Upper lobe of right lung (tissue), 1 donor: ENCODE measurements around the gene BCL11A. TPM values are rescaled to one million over a fixed set of nuclear protein-coding genes. Genes with fewer than 3 reads are reported as not detected.

Experiments used
- ATAC-seq: fragments of 200-7000 bp; cut with Tn5 transposase; one replicate; pipeline ENCODE4 v1.9.1; 2020; ENCODE audit warnings: mild to moderate bottlenecking, moderate library complexity
- DNase-seq: peaks from one replicate; pipeline ENCODE4 v3.0.0-alpha.2; 2020
- H3K27ac ChIP-seq: fragments of 200-600 bp; one replicate; pipeline ENCODE4 v1.8.0; 2022
- H3K27me3 ChIP-seq: fragments of 200-600 bp; one replicate; pipeline ENCODE4 v1.8.0; 2022; ENCODE audit warnings: mild to moderate bottlenecking
- H3K36me3 ChIP-seq: fragments of 200-600 bp; one replicate; pipeline ENCODE4 v1.8.0; 2022
- H3K4me1 ChIP-seq: fragments of 200-600 bp; one replicate; pipeline ENCODE4 v1.8.0; 2022
- H3K4me3 ChIP-seq: fragments of 200-600 bp; one replicate; pipeline ENCODE4 v1.8.0; 2022; ENCODE audit warnings: mild to moderate bottlenecking
- H3K9me3 ChIP-seq: fragments of 200-600 bp; one replicate; pipeline ENCODE4 v1.8.0; 2022
- intact Hi-C: fragments of 100-400 bp; cut with DNase I; formaldehyde crosslinking; loops from one replicate; pipeline ENCODE4 v1.11.0; 2022
- total RNA-seq: library from RNA; stranded (reverse); fragmentation: NEBNext Ultra II Directional; extraction: Animal tissue kit (Norgen Biotek cat#: 25700); gene quantifications from one replicate; pipeline ENCODE4 v1.2.1, GENCODE V29; 2021
- TF ChIP-seq, protein P1 (sequence below): fragments of 200-600 bp; IDR thresholded peaks from one replicate; pipeline ENCODE4 v1.8.0; 2022; ENCODE audit warnings: antibody characterized with exemption
- donor health status: DM: no; HTN: yes; CAD: no; lungs with severe emphysema.

Gene BCL11A
- total RNA-seq, 1 donor from 2014 or later: 10.3 TPM

DNA sequence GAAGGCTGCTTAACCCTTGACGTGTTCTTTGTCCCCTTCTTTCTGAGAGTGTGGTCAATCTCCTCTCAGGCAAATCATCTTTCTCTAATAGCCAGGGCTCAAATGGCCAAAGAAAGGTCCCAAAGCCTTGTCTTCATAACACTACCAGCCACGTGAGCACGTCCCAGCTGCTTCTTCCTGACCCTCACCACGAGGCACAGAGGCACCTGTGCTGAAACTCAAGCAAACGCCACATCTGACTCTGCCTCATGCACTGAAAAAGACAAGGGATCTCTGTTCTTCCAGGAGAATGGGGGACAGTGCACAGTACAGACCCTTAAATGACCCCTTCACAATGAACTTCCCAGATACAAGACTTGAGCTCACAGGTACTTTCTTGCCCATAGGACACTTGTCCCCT is 31.8 kb downstream of the BCL11A start:
- Histone ChIP-seq H3K27ac (no peak overlapping the region), H3K4me3 (no peak overlapping the region), H3K4me1 (no peaks in the 10 kb centered on the region), H3K36me3 (no peaks in the 10 kb centered on the region), H3K27me3 (no peaks in the 10 kb centered on the region), H3K9me3 (no peaks in the 10 kb centered on the region)
- DNase-seq (no peak), ATAC-seq (no peak)
- TF ChIP-seq, protein P1, sequence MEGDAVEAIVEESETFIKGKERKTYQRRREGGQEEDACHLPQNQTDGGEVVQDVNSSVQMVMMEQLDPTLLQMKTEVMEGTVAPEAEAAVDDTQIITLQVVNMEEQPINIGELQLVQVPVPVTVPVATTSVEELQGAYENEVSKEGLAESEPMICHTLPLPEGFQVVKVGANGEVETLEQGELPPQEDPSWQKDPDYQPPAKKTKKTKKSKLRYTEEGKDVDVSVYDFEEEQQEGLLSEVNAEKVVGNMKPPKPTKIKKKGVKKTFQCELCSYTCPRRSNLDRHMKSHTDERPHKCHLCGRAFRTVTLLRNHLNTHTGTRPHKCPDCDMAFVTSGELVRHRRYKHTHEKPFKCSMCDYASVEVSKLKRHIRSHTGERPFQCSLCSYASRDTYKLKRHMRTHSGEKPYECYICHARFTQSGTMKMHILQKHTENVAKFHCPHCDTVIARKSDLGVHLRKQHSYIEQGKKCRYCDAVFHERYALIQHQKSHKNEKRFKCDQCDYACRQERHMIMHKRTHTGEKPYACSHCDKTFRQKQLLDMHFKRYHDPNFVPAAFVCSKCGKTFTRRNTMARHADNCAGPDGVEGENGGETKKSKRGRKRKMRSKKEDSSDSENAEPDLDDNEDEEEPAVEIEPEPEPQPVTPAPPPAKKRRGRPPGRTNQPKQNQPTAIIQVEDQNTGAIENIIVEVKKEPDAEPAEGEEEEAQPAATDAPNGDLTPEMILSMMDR: no peak
- intact Hi-C loops: no loop called here

DNA sequence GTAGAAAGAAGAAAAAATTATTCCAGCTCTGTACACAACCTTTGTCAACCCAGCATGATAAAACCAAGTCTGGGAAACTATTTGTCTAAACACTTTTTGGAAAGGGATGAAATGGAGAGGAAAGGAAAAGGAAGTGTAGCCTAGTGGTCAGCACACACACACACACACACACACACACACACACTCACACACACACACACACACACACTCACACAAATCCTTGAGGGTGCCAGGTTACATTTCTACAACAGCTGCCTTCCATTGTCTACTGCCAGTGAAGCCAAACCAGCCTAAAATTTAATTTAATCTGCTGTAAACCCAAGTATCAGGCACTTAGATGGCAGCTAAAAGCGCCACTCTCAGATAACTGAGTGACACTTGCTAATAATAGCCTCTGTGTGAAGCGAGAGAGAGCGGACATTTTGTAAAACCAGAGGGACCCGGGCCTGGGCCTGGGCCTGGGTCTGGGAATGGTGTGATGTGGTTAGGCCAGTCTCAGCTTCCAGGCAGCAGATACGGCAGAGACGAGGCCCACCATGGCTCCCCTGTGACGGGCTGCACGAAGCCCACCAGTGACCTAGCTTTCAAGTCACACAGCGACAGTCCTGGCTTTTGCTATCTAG is 32.4 kb downstream of the BCL11A start:
- Histone ChIP-seq H3K27ac (no peak overlapping the region), H3K36me3 (no peaks in the 10 kb centered on the region), H3K4me1 (peaks cover 5% of the 10 kb centered on the region), H3K27me3 (no peaks in the 10 kb centered on the region), H3K4me3 (no peak overlapping the region), H3K9me3 (no peaks in the 10 kb centered on the region)
- no peak for DNase-seq
- ATAC-seq: no peak
- TF ChIP-seq, protein P1: no peak
- intact Hi-C loops: no loop called here

DNA sequence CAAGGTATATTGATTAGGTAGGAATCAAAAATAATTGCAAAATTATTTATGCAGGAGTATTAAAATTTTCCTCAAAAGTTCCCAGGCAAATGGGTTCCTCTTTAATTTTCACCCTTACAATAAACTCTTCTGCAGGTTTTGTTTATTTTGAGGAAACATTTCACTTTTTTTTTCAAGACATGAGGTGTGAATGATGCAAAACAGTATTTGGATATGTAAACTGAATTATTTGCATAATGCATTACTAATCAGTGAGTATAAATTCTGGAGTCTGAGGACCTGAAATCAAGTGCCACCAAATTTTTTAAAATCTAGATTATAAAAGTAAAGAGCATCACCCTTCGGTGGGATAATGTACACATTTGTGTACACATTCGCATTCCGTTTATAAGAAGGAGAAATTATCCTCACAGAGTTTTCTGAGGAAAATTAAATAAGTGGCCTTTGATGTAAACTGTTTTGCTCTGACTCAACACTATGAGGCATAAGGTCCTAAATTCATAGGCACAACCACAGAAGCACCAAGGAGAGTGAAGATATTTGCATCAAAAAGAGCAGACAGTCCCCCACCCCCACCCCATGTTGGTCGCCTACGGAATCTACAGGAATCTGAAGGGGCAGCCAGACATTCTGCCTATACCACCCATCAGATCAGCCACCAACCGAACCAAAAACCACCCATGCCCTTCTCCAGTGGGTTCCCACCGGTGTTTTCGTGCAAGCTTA is 33.1 kb downstream of the BCL11A start:
- no peaks in the 10 kb centered on the region for H3K27me3 ChIP-seq
- no peak overlapping the region for H3K27ac ChIP-seq
- no peak for DNase-seq
- ATAC-seq: no peak
- H3K4me1 ChIP-seq: peaks cover 6% of the 10 kb centered on the region
- TF ChIP-seq, protein P1: no peak
- intact Hi-C loops: no loop called here
- no peak overlapping the region for H3K4me3 ChIP-seq
- no peaks in the 10 kb centered on the region for H3K9me3 ChIP-seq
- H3K36me3 ChIP-seq: no peaks in the 10 kb centered on the region

DNA sequence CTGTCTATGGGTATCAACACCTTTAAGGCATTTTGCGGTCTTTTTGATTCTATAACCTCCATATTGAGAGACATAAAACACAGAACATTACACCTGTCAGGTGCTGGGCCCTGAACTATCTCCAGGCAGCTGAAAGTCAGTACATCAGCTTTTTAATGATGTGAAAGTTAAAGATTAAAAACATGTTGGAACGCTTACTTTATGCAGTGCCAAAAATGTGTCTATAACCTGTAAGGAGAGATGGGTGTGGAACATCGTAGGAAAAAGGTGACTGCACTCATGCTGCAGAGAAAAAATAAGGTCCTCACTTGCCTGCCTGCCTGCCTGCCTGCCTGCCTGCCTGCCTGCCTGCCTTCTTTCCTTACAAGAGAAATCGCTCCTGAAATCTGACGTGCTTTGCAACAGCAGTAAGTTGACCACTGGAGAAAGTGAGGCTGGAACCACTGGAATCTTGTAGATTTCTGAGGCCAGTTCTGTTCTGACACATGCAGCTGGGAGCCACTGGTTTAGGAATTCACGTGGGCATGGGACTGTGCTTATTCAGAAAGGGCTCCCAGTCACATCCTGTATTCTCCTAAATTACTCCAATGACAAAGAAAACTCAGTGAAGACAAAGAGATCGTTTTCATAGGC is 34.1 kb downstream of the BCL11A start:
- peaks cover 6% of the 10 kb centered on the region for H3K4me1 ChIP-seq
- H3K9me3 ChIP-seq: no peaks in the 10 kb centered on the region
- no peak for DNase-seq
- H3K4me3 ChIP-seq: no peak overlapping the region
- H3K36me3 ChIP-seq: no peaks in the 10 kb centered on the region
- TF ChIP-seq, protein P1: no peak
- no peak overlapping the region for H3K27ac ChIP-seq
- intact Hi-C loops: no loop called here
- ATAC-seq: no peak
- no peaks in the 10 kb centered on the region for H3K27me3 ChIP-seq

DNA sequence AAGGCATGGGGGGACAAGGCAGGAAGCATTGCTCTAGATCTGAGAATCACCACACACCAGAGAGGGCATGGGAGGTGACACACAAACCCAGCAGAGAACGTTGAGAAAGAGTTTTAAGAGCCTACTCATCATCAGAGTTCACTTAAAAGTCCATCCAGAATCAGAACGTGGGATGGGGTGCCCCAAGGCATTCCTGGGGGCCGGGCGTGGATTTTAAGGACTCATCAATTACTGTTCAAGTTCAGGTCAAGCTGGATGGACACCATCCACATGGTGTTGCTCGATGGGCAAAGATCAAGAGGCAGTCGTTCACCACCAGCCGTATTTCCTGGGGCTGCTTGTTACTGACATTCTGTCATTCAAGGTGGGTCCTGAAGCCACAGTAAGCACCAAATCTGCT is 34.9 kb downstream of the BCL11A start:
- peaks cover 6% of the 10 kb centered on the region for H3K4me1 ChIP-seq
- no peaks in the 10 kb centered on the region for H3K27me3 ChIP-seq
- no peak overlapping the region for H3K27ac ChIP-seq
- H3K36me3 ChIP-seq: no peaks in the 10 kb centered on the region
- no peak overlapping the region for H3K4me3 ChIP-seq
- DNase-seq (no peak), ATAC-seq (no peak)
- TF ChIP-seq, protein P1: no peak
- intact Hi-C loops: no loop called here
- H3K9me3 ChIP-seq: no peaks in the 10 kb centered on the region
